ENCODE data around the gene UTP15. TPM values are rescaled to one million over a fixed set of nuclear protein-coding genes. Genes with fewer than 3 reads are reported as not detected.

The UTP15 gene
- total and polyA plus RNA-seq, 2 donors (not counting 3 experiments of a cell fraction or from before 2014, with no cell fraction given), result 11.7 to 25.2 TPM

DNA sequence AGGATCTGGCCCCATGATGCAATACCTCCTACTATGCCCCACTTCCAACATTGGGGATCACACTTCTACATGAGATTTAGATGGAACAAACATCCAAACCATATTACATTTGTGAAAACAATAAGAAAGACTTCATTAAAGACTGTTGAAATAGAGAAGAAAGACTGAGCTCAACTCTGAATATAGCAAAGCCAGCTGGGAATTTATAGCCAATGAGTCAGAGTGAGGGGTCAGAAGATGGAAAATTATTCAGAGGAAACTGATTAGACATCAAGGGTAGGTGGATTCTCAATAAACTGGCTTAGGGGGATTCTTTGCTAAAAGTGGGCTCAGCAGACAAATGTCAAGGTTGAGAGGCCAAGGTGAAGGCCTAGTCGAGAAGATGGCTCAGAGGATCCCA, 41.7 kb upstream of the UTP15 start:
- no peak for FAIRE-seq
- ChIA-PET CTCF (interaction anchor here (10.5 kb wide), 1 partner anchor 13 kb away, joined by 109 read pairs; no protein-coding TSS in a partner anchor), POLR2A (no interaction called here)
- H2AFZ ChIP-seq (ENCODE audit: low read depth, low read length), result no peak overlapping the region
- intact Hi-C loops (cut with micrococcal nuclease), result no loop called here
- no peaks in the 10 kb centered on the region for H3K9me3 ChIP-seq (replicated peaks; ENCODE audit: control insufficient read depth, insufficient read depth, low read length)
- peaks cover 3 to 9% of the 10 kb centered on the region in 2 experiments for H3K27me3 ChIP-seq (ENCODE audit: control insufficient read depth in 2 of 2, insufficient read depth in 2 of 2, low read length in 2 of 2)
- dilution Hi-C loops (cut with MboI; ENCODE audit: extremely low pct_ligation_motif_present, low sequenced_read_pairs), result no loop called here
- no peak overlapping the region for H3K4me3 ChIP-seq (replicated peaks in 1 of 3; ENCODE audit: insufficient read depth in 1 of 3, low read depth in 1 of 3, low read length in 3 of 3)
- no peaks in the 10 kb centered on the region for H3K4me1 ChIP-seq (ENCODE audit: control insufficient read depth, extremely low read depth, insufficient read depth, low read length)
- no peaks in the 10 kb centered on the region for H3K79me2 ChIP-seq (ENCODE audit: control insufficient read depth, insufficient read depth, low read length)
- TF ChIP-seq MYC (IDR thresholded peaks at IDR 0.05; ENCODE audit: low read depth, low read length) (no peak), FOS (IDR thresholded peaks at IDR 0.05; ENCODE audit: borderline replicate concordance, insufficient read depth, low read length) (peak; percentile 20)
- DNase-seq (ENCODE audit: low read depth, low spot score), result no peak
- H3K36me3 ChIP-seq (ENCODE audit: control insufficient read depth in 2 of 2, extremely low read depth in 1 of 2, insufficient read depth in 2 of 2, low read length in 2 of 2), result no peaks in the 10 kb centered on the region
- no peaks in the 10 kb centered on the region for H3K9me1 ChIP-seq (replicated peaks; ENCODE audit: control insufficient read depth, extremely low read depth, insufficient read depth, low read length)
- no peak overlapping the region for H3K4me2 ChIP-seq (ENCODE audit: insufficient read depth, low read length)
- H3K27ac ChIP-seq (ENCODE audit: insufficient read depth, low read depth, low read length), result no peak overlapping the region
- BruUV-seq (replicated peaks), result no TSS peak
- H3K9ac ChIP-seq (replicated peaks; ENCODE audit: extremely low read depth, insufficient read depth, low read length), result no peak overlapping the region
- H4K20me1 ChIP-seq (replicated peaks; ENCODE audit: control insufficient read depth, extremely low read depth, insufficient read depth, low read length), result no peaks in the 10 kb centered on the region

DNA sequence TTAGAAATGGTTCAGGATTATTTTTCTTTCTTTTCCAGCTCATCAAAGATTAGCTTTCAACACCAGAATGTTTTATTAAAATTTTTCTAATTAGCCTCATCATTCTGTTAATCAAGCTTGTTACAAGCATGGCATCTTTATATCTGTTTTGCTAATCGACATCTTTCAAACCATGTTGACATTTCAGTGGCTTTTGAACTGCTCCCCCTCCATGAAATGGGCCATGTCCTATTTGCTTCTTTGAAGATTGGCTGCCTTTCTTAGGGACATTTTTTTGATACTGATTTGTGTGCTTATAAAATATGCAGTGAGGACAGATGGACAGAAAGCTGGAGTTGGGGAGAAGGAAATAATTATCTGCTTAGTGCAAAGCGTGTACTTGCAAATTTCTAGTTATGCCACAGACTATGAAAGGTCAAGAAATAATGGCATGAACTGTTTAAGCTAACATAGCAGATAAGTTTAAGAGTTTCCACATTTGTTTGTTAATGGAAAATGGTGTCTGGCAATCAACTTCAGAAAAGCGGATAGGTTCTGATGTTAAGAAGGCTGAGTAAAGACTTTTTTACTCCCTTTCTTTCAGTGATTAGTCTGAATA, 39.8 kb upstream of the UTP15 start:
- H2AFZ ChIP-seq (ENCODE audit: low read depth, low read length), result no peak overlapping the region
- no peaks in the 10 kb centered on the region for H3K9me1 ChIP-seq (replicated peaks; ENCODE audit: control insufficient read depth, extremely low read depth, insufficient read depth, low read length)
- intact Hi-C loops (cut with micrococcal nuclease), result no loop called here
- DNase-seq (ENCODE audit: low read depth, low spot score) (no peak), FAIRE-seq (no peak)
- TF ChIP-seq GATA2 (IDR thresholded peaks at IDR 0.05; ENCODE audit: insufficient read depth, insufficient read length, low read depth, low read length), result no peak
- TF ChIP-seq FOS (IDR thresholded peaks at IDR 0.05; ENCODE audit: borderline replicate concordance, insufficient read depth, low read length), result no peak
- no peak for TF ChIP-seq POLR2AphosphoS5 (IDR thresholded peaks at IDR 0.05; ENCODE audit: insufficient read depth, low read depth, low read length)
- no peak for TF ChIP-seq POLR2A (IDR thresholded peaks at IDR 0.05; ENCODE audit: low read depth, low read length)
- TF ChIP-seq, protein P1, sequence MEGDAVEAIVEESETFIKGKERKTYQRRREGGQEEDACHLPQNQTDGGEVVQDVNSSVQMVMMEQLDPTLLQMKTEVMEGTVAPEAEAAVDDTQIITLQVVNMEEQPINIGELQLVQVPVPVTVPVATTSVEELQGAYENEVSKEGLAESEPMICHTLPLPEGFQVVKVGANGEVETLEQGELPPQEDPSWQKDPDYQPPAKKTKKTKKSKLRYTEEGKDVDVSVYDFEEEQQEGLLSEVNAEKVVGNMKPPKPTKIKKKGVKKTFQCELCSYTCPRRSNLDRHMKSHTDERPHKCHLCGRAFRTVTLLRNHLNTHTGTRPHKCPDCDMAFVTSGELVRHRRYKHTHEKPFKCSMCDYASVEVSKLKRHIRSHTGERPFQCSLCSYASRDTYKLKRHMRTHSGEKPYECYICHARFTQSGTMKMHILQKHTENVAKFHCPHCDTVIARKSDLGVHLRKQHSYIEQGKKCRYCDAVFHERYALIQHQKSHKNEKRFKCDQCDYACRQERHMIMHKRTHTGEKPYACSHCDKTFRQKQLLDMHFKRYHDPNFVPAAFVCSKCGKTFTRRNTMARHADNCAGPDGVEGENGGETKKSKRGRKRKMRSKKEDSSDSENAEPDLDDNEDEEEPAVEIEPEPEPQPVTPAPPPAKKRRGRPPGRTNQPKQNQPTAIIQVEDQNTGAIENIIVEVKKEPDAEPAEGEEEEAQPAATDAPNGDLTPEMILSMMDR (IDR thresholded peaks at IDR 0.05; ENCODE audit: extremely low read depth in 1 of 2, insufficient read depth in 1 of 2, low read depth in 1 of 2, low read length in 2 of 2), result no peak
- no peak for TF ChIP-seq EZH2 (IDR thresholded peaks at IDR 0.05; ENCODE audit: borderline replicate concordance, low read depth, low read length, severe bottlenecking)
- TF ChIP-seq JUN (IDR thresholded peaks at IDR 0.05; ENCODE audit: borderline replicate concordance, insufficient read depth, insufficient read length, low read depth), result no peak
- TF ChIP-seq, protein P2, sequence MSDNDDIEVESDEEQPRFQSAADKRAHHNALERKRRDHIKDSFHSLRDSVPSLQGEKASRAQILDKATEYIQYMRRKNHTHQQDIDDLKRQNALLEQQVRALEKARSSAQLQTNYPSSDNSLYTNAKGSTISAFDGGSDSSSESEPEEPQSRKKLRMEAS (IDR thresholded peaks at IDR 0.05; ENCODE audit: insufficient read depth, insufficient read length), result no peak
- TF ChIP-seq MYC (IDR thresholded peaks at IDR 0.05; ENCODE audit: low read depth, low read length), result no peak
- no peaks in the 10 kb centered on the region for H3K4me1 ChIP-seq (ENCODE audit: control insufficient read depth, extremely low read depth, insufficient read depth, low read length)
- no TSS peak for BruUV-seq (replicated peaks)
- no peak overlapping the region for H3K4me3 ChIP-seq (replicated peaks in 1 of 3; ENCODE audit: insufficient read depth in 1 of 3, low read depth in 1 of 3, low read length in 3 of 3)
- no peaks in the 10 kb centered on the region for H3K9me3 ChIP-seq (replicated peaks; ENCODE audit: control insufficient read depth, insufficient read depth, low read length)
- H3K4me2 ChIP-seq (ENCODE audit: insufficient read depth, low read length), result no peak overlapping the region
- POLR2A ChIA-PET, result no interaction called here
- CTCF ChIA-PET, result interaction anchor here (1.2 to 10.5 kb wide), 2 partner anchors 11 to 75 kb away, joined by 3 to 109 read pairs; no protein-coding TSS in a partner anchor
- no peaks in the 10 kb centered on the region for H3K79me2 ChIP-seq (ENCODE audit: control insufficient read depth, insufficient read depth, low read length)
- H3K36me3 ChIP-seq (ENCODE audit: control insufficient read depth in 2 of 2, extremely low read depth in 1 of 2, insufficient read depth in 2 of 2, low read length in 2 of 2), result no peaks in the 10 kb centered on the region
- no peak overlapping the region for H3K9ac ChIP-seq (replicated peaks; ENCODE audit: extremely low read depth, insufficient read depth, low read length)
- H3K27me3 ChIP-seq (ENCODE audit: control insufficient read depth in 2 of 2, insufficient read depth in 2 of 2, low read length in 2 of 2), result peaks cover 5 to 17% of the 10 kb centered on the region in 2 experiments
- H3K27ac ChIP-seq (ENCODE audit: insufficient read depth, low read depth, low read length), result no peak overlapping the region
- no peaks in the 10 kb centered on the region for H4K20me1 ChIP-seq (replicated peaks; ENCODE audit: control insufficient read depth, extremely low read depth, insufficient read depth, low read length)
- dilution Hi-C loops (cut with MboI; ENCODE audit: extremely low pct_ligation_motif_present, low sequenced_read_pairs), result no loop called here

Measured in endothelial cell of umbilical vein (primary cell).